Measurements from ENCODE around the gene KCTD13. TPM values are rescaled to one million over a fixed set of nuclear protein-coding genes. Genes with fewer than 3 reads are reported as not detected.

KCTD13 gene
- total and polyA plus RNA-seq, 10 of the 15 experiments (the other 5 are each of a cell fraction or from before 2014, with no cell fraction given) = 3.3 to 29.2 (median 12.5) TPM

DNA sequence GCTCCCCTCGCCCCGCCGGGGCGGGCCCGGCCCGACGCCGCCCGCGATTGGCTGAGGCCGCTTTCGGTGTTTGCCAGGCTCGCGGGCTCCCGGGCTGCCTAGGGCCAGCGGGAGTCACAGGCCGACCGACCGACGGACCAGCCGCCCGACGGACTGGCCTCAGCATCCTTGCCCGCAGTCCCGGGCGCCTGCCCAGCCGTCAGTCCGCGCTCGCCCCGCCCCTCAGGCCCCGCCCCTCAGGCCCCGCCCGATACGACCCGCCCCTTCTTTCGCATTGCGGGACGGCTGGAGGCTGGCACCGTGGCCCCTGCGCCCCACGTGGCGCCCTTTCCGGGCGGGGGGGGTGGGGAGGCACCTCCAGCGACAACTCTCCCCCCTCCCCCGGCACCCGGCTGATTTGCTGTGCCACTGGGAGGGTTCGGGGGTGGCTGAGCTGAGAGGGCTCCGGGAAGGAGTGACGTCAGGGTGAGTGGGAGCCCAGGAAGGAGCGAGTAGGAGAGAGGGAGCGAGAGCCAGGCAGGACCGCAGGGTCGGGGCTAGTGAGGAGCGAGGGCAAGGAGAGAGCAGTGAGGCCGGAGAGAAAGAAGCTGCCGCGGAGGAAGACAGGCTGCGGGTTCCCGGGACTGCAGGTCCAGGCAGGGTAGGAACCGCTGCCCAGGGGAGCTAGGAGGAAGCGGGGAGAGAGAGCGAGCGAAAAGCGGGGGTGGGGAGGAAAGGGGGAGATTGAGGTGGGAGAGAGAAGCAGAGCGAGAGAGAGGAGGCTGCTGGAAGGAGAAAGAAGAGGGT is 25.7 kb downstream of the KCTD13 start, which contains the start of gene ASPHD1 (continued):
- TF ChIP-seq NFIC (IDR thresholded peaks at IDR 0.05; ENCODE audit: low read depth, low read length) (no peak), EP300 (IDR thresholded peaks at IDR 0.05; ENCODE audit: borderline replicate concordance in 1 of 2, control insufficient read depth in 1 of 2, low read depth in 2 of 2, low read length in 2 of 2) (no peak), JUND (IDR thresholded peaks at IDR 0.05; ENCODE audit: low read depth, low read length) (no peak), GATAD2B (conservative IDR thresholded peaks at IDR 0.05; ENCODE audit: low read depth) (no peak), CREB1 (IDR thresholded peaks at IDR 0.05; ENCODE audit: low read depth) (no peak), NRF1 (conservative IDR thresholded peaks at IDR 0.05; ENCODE audit: low read depth, low read length) (no peak), BACH1 (IDR thresholded peaks at IDR 0.05; ENCODE audit: borderline replicate concordance) (peak; percentile 48; the same call in 1 of the 2 replicates), DPF2 (IDR thresholded peaks at IDR 0.05) (no peak), BRCA1 (IDR thresholded peaks at IDR 0.05; ENCODE audit: low read depth, low read length) (no peak), IRF4 (IDR thresholded peaks at IDR 0.05; ENCODE audit: low read depth, low read length) (no peak), SIN3A (IDR thresholded peaks at IDR 0.05; ENCODE audit: low read depth, low read length) (peak; percentile 50; the same call in 1 of the 2 replicates), SREBF2 (IDR thresholded peaks at IDR 0.05; ENCODE audit: low read length) (no peak), SRF (IDR thresholded peaks at IDR 0.05; ENCODE audit: low read depth in 2 of 2, low read length in 2 of 2) (no peak), EZH2 (IDR thresholded peaks at IDR 0.05; ENCODE audit: borderline replicate concordance, control insufficient read depth, low read depth, low read length) (no peak)
- TF ChIP-seq, protein P1, sequence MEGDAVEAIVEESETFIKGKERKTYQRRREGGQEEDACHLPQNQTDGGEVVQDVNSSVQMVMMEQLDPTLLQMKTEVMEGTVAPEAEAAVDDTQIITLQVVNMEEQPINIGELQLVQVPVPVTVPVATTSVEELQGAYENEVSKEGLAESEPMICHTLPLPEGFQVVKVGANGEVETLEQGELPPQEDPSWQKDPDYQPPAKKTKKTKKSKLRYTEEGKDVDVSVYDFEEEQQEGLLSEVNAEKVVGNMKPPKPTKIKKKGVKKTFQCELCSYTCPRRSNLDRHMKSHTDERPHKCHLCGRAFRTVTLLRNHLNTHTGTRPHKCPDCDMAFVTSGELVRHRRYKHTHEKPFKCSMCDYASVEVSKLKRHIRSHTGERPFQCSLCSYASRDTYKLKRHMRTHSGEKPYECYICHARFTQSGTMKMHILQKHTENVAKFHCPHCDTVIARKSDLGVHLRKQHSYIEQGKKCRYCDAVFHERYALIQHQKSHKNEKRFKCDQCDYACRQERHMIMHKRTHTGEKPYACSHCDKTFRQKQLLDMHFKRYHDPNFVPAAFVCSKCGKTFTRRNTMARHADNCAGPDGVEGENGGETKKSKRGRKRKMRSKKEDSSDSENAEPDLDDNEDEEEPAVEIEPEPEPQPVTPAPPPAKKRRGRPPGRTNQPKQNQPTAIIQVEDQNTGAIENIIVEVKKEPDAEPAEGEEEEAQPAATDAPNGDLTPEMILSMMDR (IDR thresholded peaks at IDR 0.05 in 2 of 3, conservative IDR thresholded peaks at IDR 0.05 in 1 of 3; ENCODE audit: control insufficient read depth in 2 of 3, extremely low read depth in 1 of 3, insufficient read depth in 1 of 3, low read depth in 3 of 3, low read length in 3 of 3) = no peak
- TF ChIP-seq, protein P2, sequence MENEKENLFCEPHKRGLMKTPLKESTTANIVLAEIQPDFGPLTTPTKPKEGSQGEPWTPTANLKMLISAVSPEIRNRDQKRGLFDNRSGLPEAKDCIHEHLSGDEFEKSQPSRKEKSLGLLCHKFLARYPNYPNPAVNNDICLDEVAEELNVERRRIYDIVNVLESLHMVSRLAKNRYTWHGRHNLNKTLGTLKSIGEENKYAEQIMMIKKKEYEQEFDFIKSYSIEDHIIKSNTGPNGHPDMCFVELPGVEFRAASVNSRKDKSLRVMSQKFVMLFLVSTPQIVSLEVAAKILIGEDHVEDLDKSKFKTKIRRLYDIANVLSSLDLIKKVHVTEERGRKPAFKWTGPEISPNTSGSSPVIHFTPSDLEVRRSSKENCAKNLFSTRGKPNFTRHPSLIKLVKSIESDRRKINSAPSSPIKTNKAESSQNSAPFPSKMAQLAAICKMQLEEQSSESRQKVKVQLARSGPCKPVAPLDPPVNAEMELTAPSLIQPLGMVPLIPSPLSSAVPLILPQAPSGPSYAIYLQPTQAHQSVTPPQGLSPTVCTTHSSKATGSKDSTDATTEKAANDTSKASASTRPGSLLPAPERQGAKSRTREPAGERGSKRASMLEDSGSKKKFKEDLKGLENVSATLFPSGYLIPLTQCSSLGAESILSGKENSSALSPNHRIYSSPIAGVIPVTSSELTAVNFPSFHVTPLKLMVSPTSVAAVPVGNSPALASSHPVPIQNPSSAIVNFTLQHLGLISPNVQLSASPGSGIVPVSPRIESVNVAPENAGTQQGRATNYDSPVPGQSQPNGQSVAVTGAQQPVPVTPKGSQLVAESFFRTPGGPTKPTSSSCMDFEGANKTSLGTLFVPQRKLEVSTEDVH (IDR thresholded peaks at IDR 0.05; ENCODE audit: low read depth, partially characterized antibody) = no peak

Measured in GM12878 (cell line).